Neural crest cell (in vitro differentiated cells): ENCODE results near the gene GDPD5. TPM values are rescaled to one million over a fixed set of nuclear protein-coding genes. Genes with fewer than 3 reads are reported as not detected.
A peak's percentile ranks its signal among the peaks of the same experiment; 100 is the strongest.

ENCODE experiments used
- DNase-seq: peaks from one replicate; pipeline ENCODE4 v3.0.0; 2021; ENCODE audit warnings: low read depth, mixed read lengths, low spot score
- H3K27ac Mint-ChIP-seq: one replicate; pipeline ENCODE4 v1.8.0; 2021; ENCODE audit warnings: mild to moderate bottlenecking, mixed read lengths; ENCODE audit not compliant: unreplicated experiment
- H3K27me3 Mint-ChIP-seq: 2 replicates; pipeline ENCODE4 v1.8.0; 2021; ENCODE audit warnings: low read depth, mild to moderate bottlenecking, mixed read lengths
- H3K36me3 Mint-ChIP-seq: 2 replicates; pipeline ENCODE4 v1.8.0; 2021; ENCODE audit warnings: low read depth, mild to moderate bottlenecking, mixed read lengths
- H3K4me1 Mint-ChIP-seq: 2 replicates; pipeline ENCODE4 v1.8.0; 2021; ENCODE audit warnings: mixed read lengths
- H3K4me3 Mint-ChIP-seq: one replicate; pipeline ENCODE4 v1.8.0; 2021; ENCODE audit warnings: mild to moderate bottlenecking, mixed read lengths
- H3K9me3 Mint-ChIP-seq: 2 replicates; pipeline ENCODE4 v1.8.0; 2021; ENCODE audit warnings: mixed read lengths
- total RNA-seq: library from RNA; stranded (reverse); gene quantifications from 2 replicates; pipeline ENCODE4 v1.2.1, GENCODE V29; 2021
- TF ChIP-seq, protein P1 (sequence below): fragments of 200-600 bp; sonication (generic); conservative IDR thresholded peaks from 2 replicates; pipeline ENCODE4 v1.5.0; 2021; ENCODE audit warnings: antibody characterized with exemption, mild to moderate bottlenecking

GDPD5 gene
- total RNA-seq, 1 donor from 2014 or later = 13.3 TPM

DNA sequence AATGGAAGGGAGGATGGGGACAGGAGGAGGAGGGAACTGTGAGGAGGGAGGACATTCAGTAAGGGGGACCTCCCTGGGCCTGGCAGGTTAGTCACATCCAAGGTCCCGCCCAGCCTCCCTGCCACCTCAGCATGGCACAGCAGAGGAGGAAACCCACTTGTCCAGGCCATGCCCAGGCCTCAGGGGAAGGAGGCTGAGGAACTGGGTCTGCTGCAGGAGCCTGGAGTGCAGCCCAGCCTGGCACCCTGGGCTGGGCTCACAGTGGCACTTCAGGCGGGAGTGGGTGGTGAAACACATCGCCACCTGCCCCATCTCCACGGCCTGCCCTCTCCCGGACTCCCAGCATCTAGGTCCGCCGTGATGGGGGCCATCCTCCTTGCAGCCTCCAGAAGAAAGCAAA, 75.5 kb downstream of the GDPD5 start:
- H3K4me1 Mint-ChIP-seq = no peaks in the 10 kb centered on the region
- TF ChIP-seq, protein P1, sequence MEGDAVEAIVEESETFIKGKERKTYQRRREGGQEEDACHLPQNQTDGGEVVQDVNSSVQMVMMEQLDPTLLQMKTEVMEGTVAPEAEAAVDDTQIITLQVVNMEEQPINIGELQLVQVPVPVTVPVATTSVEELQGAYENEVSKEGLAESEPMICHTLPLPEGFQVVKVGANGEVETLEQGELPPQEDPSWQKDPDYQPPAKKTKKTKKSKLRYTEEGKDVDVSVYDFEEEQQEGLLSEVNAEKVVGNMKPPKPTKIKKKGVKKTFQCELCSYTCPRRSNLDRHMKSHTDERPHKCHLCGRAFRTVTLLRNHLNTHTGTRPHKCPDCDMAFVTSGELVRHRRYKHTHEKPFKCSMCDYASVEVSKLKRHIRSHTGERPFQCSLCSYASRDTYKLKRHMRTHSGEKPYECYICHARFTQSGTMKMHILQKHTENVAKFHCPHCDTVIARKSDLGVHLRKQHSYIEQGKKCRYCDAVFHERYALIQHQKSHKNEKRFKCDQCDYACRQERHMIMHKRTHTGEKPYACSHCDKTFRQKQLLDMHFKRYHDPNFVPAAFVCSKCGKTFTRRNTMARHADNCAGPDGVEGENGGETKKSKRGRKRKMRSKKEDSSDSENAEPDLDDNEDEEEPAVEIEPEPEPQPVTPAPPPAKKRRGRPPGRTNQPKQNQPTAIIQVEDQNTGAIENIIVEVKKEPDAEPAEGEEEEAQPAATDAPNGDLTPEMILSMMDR = no peak
- H3K36me3 Mint-ChIP-seq = no peaks in the 10 kb centered on the region
- no peaks in the 10 kb centered on the region for H3K9me3 Mint-ChIP-seq
- H3K4me3 Mint-ChIP-seq = no peak overlapping the region
- no peaks in the 10 kb centered on the region for H3K27me3 Mint-ChIP-seq
- no peak for DNase-seq
- no peak overlapping the region for H3K27ac Mint-ChIP-seq

DNA sequence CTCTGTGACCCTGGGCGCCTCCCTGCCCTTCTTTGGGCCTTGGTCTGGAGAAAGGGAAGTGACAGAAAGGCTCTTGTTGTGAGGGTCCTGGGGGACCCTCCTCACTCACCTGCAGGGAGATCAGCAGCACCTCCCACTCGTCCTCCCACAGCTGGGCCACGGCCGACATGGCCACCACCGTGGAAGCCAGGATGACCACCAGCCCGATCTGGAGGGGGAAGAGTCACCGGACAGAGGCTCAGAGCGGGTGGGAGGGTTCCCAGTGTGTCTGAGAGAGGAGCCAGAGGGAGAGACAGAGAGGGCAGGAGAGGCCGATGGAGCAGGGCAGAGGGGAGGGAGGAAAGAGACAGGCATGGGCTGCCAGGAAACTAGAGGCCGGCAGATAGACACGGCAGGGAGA, 76.0 kb downstream of the GDPD5 start:
- no peak for DNase-seq
- H3K36me3 Mint-ChIP-seq = no peaks in the 10 kb centered on the region
- TF ChIP-seq, protein P1 = no peak
- H3K27me3 Mint-ChIP-seq = no peaks in the 10 kb centered on the region
- H3K4me3 Mint-ChIP-seq = no peak overlapping the region
- H3K27ac Mint-ChIP-seq = no peak overlapping the region
- H3K4me1 Mint-ChIP-seq = no peaks in the 10 kb centered on the region
- H3K9me3 Mint-ChIP-seq = no peaks in the 10 kb centered on the region

DNA sequence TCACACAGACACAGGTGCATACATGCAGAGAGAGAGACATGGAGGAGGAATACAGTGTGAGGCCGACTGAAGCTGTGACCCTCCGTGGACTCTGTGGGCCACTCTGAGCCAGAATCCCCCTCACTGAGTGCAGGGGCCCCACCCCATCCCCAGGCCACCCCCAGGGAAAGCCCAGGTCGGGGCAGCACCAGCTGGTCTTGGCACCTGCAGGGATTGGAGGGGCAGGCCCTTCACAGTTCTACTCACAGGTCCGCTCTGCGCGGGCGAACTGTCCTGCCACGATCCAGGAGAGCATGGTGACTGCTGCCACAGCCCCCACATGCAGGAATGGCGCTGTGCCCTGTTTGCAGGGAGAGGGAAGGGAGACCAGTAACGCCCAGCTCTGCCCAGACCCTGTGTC, 76.5 kb downstream of the GDPD5 start:
- H3K27me3 Mint-ChIP-seq = no peaks in the 10 kb centered on the region
- H3K4me1 Mint-ChIP-seq = no peaks in the 10 kb centered on the region
- H3K9me3 Mint-ChIP-seq = no peaks in the 10 kb centered on the region
- no peak overlapping the region for H3K4me3 Mint-ChIP-seq
- H3K27ac Mint-ChIP-seq = no peak overlapping the region
- no peak for DNase-seq
- TF ChIP-seq, protein P1 = no peak
- no peaks in the 10 kb centered on the region for H3K36me3 Mint-ChIP-seq

DNA sequence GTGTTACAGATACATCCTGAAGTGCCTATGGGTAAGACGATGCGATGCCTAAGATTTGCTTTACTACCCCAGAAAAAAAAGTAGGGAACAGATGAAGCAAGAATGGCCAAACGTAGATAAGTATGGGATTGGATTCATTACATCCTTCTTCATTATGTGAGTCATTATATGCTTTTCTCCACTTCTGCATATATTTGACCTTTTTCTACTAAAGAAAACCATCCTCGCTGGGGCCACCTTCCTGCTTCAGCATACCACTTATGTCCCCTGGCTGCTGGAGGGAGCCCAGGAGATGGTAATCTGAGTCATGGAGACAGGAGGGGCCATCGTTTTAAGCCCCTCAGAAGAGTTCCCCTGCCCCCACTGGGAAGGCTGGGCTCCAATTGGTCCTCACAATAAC, 78.3 kb downstream of the GDPD5 start:
- H3K27me3 Mint-ChIP-seq = no peaks in the 10 kb centered on the region
- TF ChIP-seq, protein P1 = no peak
- no peak overlapping the region for H3K4me3 Mint-ChIP-seq
- DNase-seq = no peak
- no peak overlapping the region for H3K27ac Mint-ChIP-seq
- H3K36me3 Mint-ChIP-seq = no peaks in the 10 kb centered on the region
- no peaks in the 10 kb centered on the region for H3K9me3 Mint-ChIP-seq
- no peaks in the 10 kb centered on the region for H3K4me1 Mint-ChIP-seq

DNA sequence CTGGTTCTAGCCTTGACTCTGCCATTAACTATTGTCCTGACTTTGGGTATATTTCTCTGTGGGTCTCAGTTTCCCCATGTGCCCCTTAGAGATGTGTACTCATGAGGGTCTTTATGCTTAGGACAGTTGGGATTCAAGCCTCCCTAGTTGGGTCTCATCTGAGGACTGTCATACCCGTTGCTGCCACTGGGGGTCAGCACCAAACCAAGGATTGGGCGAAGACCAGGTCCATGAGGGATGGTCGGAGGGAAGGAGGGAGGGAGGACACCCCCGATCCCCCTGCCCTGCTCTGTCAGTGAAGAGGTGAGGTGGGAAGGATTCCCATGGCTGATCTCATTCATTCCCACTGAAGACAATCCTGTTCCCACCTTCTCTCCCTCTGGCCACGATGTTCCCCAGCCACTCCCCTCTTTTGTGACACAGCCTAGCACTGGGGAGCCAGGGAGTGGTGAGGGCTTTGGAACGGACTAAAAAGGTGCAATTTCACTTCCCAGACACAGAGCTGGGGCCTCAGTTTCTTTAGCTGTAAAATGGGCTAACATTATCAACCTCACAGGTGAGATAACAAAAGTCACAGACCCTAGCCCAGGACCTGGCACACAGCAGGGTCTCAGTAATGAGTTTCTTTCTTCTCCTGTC, 80.3 kb downstream of the GDPD5 start:
- Mint-ChIP-seq H3K9me3 (no peaks in the 10 kb centered on the region), H3K27ac (no peak overlapping the region), H3K36me3 (no peaks in the 10 kb centered on the region), H3K27me3 (no peaks in the 10 kb centered on the region), H3K4me3 (no peak overlapping the region), H3K4me1 (no peaks in the 10 kb centered on the region)
- TF ChIP-seq, protein P1 = peak; percentile 98
- DNase-seq = peak; percentile 85
